Activated CD8-positive, alpha-beta memory T cell treated with anti-CD3 and anti-CD28 coated beads, Interleukin-2, amount 50 U/mL, for 24 hours (primary cell): Measurements from ENCODE around the gene CIP2A.

Experiments used
- DNase-seq: peaks from one replicate; pipeline ENCODE4 v3.0.0-alpha.2; 2020; ENCODE audit errors: extremely low read depth

The CIP2A gene

GRCh38 chr3:108564564-108564963 is 24.7 kb downstream of the CIP2A start:
- DNase-seq = no peak

- no peak for DNase-seq
These were observed 26.7 kb downstream of the CIP2A start for GRCh38 chr3:108562565-108562964.

GRCh38 chr3:108555966-108556581 is 33.2 kb downstream of the CIP2A start:
- DNase-seq = no peak

- DNase-seq = no peak
These were observed 34.2 kb downstream of the CIP2A start for GRCh38 chr3:108554913-108555571.

GRCh38 chr3:108554229-108554628 is 35.0 kb downstream of the CIP2A start:
- DNase-seq = no peak

- no peak for DNase-seq
These were observed 36.7 kb downstream of the CIP2A start for GRCh38 chr3:108552267-108553159.

GRCh38 chr3:108548886-108549285 is 40.4 kb downstream of the CIP2A start:
- DNase-seq = no peak

GRCh38 chr3:108548304-108548703 is 40.9 kb downstream of the CIP2A start:
- DNase-seq = no peak

- DNase-seq = no peak
These were observed 42.5 kb downstream of the CIP2A start for GRCh38 chr3:108546692-108547091.

GRCh38 chr3:108546247-108546646 is 43.0 kb downstream of the CIP2A start:
- no peak for DNase-seq

GRCh38 chr3:108538083-108538482 is 51.2 kb downstream of the CIP2A start:
- DNase-seq = no peak

GRCh38 chr3:108528459-108529252 is 60.6 kb downstream of the CIP2A start:
- no peak for DNase-seq

GRCh38 chr3:108527817-108528216 is 61.4 kb downstream of the CIP2A start:
- no peak for DNase-seq

- DNase-seq = no peak
These were observed 62.1 kb downstream of the CIP2A start for GRCh38 chr3:108527109-108527508.

- DNase-seq = no peak
These were observed 63.3 kb downstream of the CIP2A start for GRCh38 chr3:108525971-108526370.

GRCh38 chr3:108525256-108525655 is 64.0 kb downstream of the CIP2A start:
- no peak for DNase-seq

- DNase-seq = no peak
These were observed 64.7 kb downstream of the CIP2A start for GRCh38 chr3:108524537-108524936.

- DNase-seq = no peak
These were observed 70.3 kb downstream of the CIP2A start for GRCh38 chr3:108518895-108519294.

GRCh38 chr3:108516881-108517280 is 72.4 kb downstream of the CIP2A start:
- no peak for DNase-seq

GRCh38 chr3:108513961-108514360 is 75.3 kb downstream of the CIP2A start:
- DNase-seq = no peak

GRCh38 chr3:108512671-108513070 is 76.6 kb downstream of the CIP2A start:
- no peak for DNase-seq

- no peak for DNase-seq
These were observed 77.7 kb downstream of the CIP2A start for GRCh38 chr3:108511490-108511889.
